ENCODE results near the gene CFTR. TPM values are rescaled to one million over a fixed set of nuclear protein-coding genes. Genes with fewer than 3 reads are reported as not detected.

CFTR gene
- total RNA-seq, 4 donors from 2014 or later = not detected

GRCh38 chr7:117652943-117653680, 173.3 kb downstream of the CFTR start:
- Histone ChIP-seq H3K9me3 (no peaks in the 10 kb centered on the region), H3K27me3 (no peaks in the 10 kb centered on the region), H3K36me3 (no peaks in the 10 kb centered on the region), H3K27ac (replicated peaks in 1 of 4) (no peak overlapping the region), H3K4me1 (peaks cover 0 to 6% (median 3%) of the 10 kb centered on the region in 4 donors), H3K4me3 (no peak overlapping the region)
- DNase-seq (ENCODE audit: extremely low spot score) = no peak
- WGBS = 86% methylated on average over 4 of the region's 4 CpGs
- intact Hi-C loops (cut with DNase I) = no loop called here
- TF ChIP-seq POLR2AphosphoS5 (IDR thresholded peaks at IDR 0.05) (no peak), CTCF (IDR thresholded peaks at IDR 0.05) (no peak), POLR2A (IDR thresholded peaks at IDR 0.05; ENCODE audit: low read depth) (no peak), EP300 (IDR thresholded peaks at IDR 0.05) (no peak)

GRCh38 chr7:117654780-117655179, 175.0 kb downstream of the CFTR start:
- intact Hi-C loops (cut with DNase I) = no loop called here
- no peak for DNase-seq (ENCODE audit: extremely low spot score)
- WGBS = 89% methylated on average over 1 of the region's 1 CpG
- Histone ChIP-seq H3K4me3 (no peak overlapping the region), H3K9me3 (no peaks in the 10 kb centered on the region), H3K27me3 (no peaks in the 10 kb centered on the region), H3K4me1 (no peaks in the 10 kb centered on the region), H3K27ac (replicated peaks in 1 of 4) (no peak overlapping the region), H3K36me3 (no peaks in the 10 kb centered on the region)
- no peak for TF ChIP-seq POLR2A (IDR thresholded peaks at IDR 0.05; ENCODE audit: low read depth)
- TF ChIP-seq CTCF (IDR thresholded peaks at IDR 0.05) = no peak
- TF ChIP-seq POLR2AphosphoS5 (IDR thresholded peaks at IDR 0.05) = no peak
- no peak for TF ChIP-seq EP300 (IDR thresholded peaks at IDR 0.05)

DNA sequence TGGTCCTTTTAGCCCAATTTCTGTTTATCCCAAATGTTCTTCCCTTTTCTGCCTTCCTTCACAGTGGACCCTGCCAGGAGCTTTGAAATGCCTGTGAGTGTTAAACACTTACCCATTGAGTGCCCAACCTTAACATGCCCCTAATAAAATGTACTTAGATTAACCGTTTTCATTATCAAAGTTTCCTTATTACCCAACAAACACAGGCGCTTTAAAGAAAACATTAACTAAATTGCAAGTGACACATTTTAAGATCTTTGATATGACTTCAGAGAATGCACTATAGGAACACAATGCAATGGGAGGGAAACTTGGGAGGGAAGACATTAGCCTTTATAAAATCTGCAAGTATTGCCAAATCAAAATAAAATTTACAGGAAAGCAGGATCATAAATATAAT, 177.0 kb downstream of the CFTR start:
- H3K4me1 ChIP-seq = no peaks in the 10 kb centered on the region
- no peaks in the 10 kb centered on the region for H3K27me3 ChIP-seq
- no peaks in the 10 kb centered on the region for H3K36me3 ChIP-seq
- WGBS = 89% methylated on average over 2 of the region's 2 CpGs
- TF ChIP-seq CTCF (IDR thresholded peaks at IDR 0.05) (no peak), POLR2AphosphoS5 (IDR thresholded peaks at IDR 0.05) (no peak), EP300 (IDR thresholded peaks at IDR 0.05) (no peak), POLR2A (IDR thresholded peaks at IDR 0.05; ENCODE audit: low read depth) (no peak)
- no peak overlapping the region for H3K27ac ChIP-seq (replicated peaks in 1 of 4)
- intact Hi-C loops (cut with DNase I) = no loop called here
- no peak for DNase-seq (ENCODE audit: extremely low spot score)
- H3K4me3 ChIP-seq = no peak overlapping the region
- H3K9me3 ChIP-seq = no peaks in the 10 kb centered on the region

GRCh38 chr7:117659531-117660011, 179.7 kb downstream of the CFTR start:
- intact Hi-C loops (cut with DNase I) = no loop called here
- no peak overlapping the region for H3K4me3 ChIP-seq
- DNase-seq (ENCODE audit: extremely low spot score) = no peak

More at GRCh38 chr7:117659531-117660011, 179.7 kb downstream of the CFTR start:
- no peaks in the 10 kb centered on the region for H3K4me1 ChIP-seq
- no peak for TF ChIP-seq POLR2AphosphoS5 (IDR thresholded peaks at IDR 0.05)
- TF ChIP-seq CTCF (IDR thresholded peaks at IDR 0.05) = no peak
- TF ChIP-seq EP300 (IDR thresholded peaks at IDR 0.05) = no peak
- TF ChIP-seq POLR2A (IDR thresholded peaks at IDR 0.05; ENCODE audit: low read depth) = no peak
- H3K36me3 ChIP-seq = no peaks in the 10 kb centered on the region
- no peaks in the 10 kb centered on the region for H3K27me3 ChIP-seq
- no peaks in the 10 kb centered on the region for H3K9me3 ChIP-seq
- no peak overlapping the region for H3K27ac ChIP-seq (replicated peaks in 1 of 4)

All from esophagus muscularis mucosa (tissue), 4 donors.